ENCODE data around the gene FAM110D. TPM values are rescaled to one million over a fixed set of nuclear protein-coding genes. Genes with fewer than 3 reads are reported as not detected.

The FAM110D gene
- total RNA-seq, 1 donor from 2014 or later = 3.8 TPM

GRCh38 chr1:26156285-26157038, 2.4 kb upstream of the FAM110D start:
- H3K36me3 ChIP-seq = no peaks in the 10 kb centered on the region
- DNase-seq (no peak), ATAC-seq (no peak)
- no peaks in the 10 kb centered on the region for H3K9me3 ChIP-seq
- H3K27me3 ChIP-seq (ENCODE audit: low read depth) = peaks cover 42% of the 10 kb centered on the region
- peak overlapping the region; percentile 32 for H3K4me3 ChIP-seq
- TF ChIP-seq CTCF (IDR thresholded peaks at IDR 0.05) = no peak
- peak overlapping the region; percentile 27 for H3K27ac ChIP-seq
- H3K4me1 ChIP-seq = peaks cover 28% of the 10 kb centered on the region
- intact Hi-C loops (cut with DNase I) = no loop called here

GRCh38 chr1:26158271-26158907, 490 bp upstream of the FAM110D start:
- ATAC-seq (no peak), DNase-seq (no peak)
- intact Hi-C loops (cut with DNase I) = no loop called here
- H3K9me3 ChIP-seq = no peaks in the 10 kb centered on the region
- H3K4me1 ChIP-seq = peaks cover 37% of the 10 kb centered on the region
- H3K27ac ChIP-seq = no peak overlapping the region
- TF ChIP-seq CTCF (IDR thresholded peaks at IDR 0.05) = no peak
- H3K4me3 ChIP-seq = peak overlapping the region; percentile 62
- no peaks in the 10 kb centered on the region for H3K36me3 ChIP-seq
- peaks cover 43% of the 10 kb centered on the region for H3K27me3 ChIP-seq (ENCODE audit: low read depth)

- DNase-seq (no peak), ATAC-seq (no peak)
- Histone ChIP-seq H3K36me3 (no peaks in the 10 kb centered on the region), H3K27me3 (ENCODE audit: low read depth) (peaks cover 43% of the 10 kb centered on the region), H3K27ac (peak overlapping the region; percentile 41), H3K4me1 (peaks cover 39% of the 10 kb centered on the region), H3K4me3 (peak overlapping the region; percentile 62), H3K9me3 (no peaks in the 10 kb centered on the region)
- TF ChIP-seq CTCF (IDR thresholded peaks at IDR 0.05) = no peak
- intact Hi-C loops (cut with DNase I) = no loop called here
These were observed 812 bp downstream of the FAM110D start for GRCh38 chr1:26159743-26160039.

- H3K4me3 ChIP-seq = peak overlapping the region; percentile 62
- peaks cover 42% of the 10 kb centered on the region for H3K27me3 ChIP-seq (ENCODE audit: low read depth)
- no peaks in the 10 kb centered on the region for H3K9me3 ChIP-seq
- no peak for DNase-seq
- intact Hi-C loops (cut with DNase I) = no loop called here
- ATAC-seq = no peak
- TF ChIP-seq CTCF (IDR thresholded peaks at IDR 0.05) = no peak
- H3K36me3 ChIP-seq = no peaks in the 10 kb centered on the region
- peaks cover 28% of the 10 kb centered on the region for H3K4me1 ChIP-seq
- H3K27ac ChIP-seq = peak overlapping the region; percentile 41
These were observed 1.9 kb downstream of the FAM110D start for GRCh38 chr1:26160527-26161414.

- Histone ChIP-seq H3K9me3 (no peaks in the 10 kb centered on the region), H3K27ac (peak overlapping the region; percentile 36), H3K36me3 (no peaks in the 10 kb centered on the region), H3K4me3 (peak overlapping the region; percentile 62), H3K27me3 (ENCODE audit: low read depth) (peaks cover 33% of the 10 kb centered on the region), H3K4me1 (peaks cover 28% of the 10 kb centered on the region)
- peak; percentile 70 for DNase-seq
- no peak for TF ChIP-seq CTCF (IDR thresholded peaks at IDR 0.05)
- intact Hi-C loops (cut with DNase I) = no loop called here
- ATAC-seq = peak; percentile 62 to 77
These were observed 2.7 kb downstream of the FAM110D start for GRCh38 chr1:26161415-26162219.
